HepG2 (cell line): ENCODE data around the gene HEXIM1. TPM values are rescaled to one million over a fixed set of nuclear protein-coding genes. Genes with fewer than 3 reads are reported as not detected.
A peak's percentile ranks its signal among the peaks of the same experiment; 100 is the strongest.

Source experiments
- ATAC-seq: fragments of 200-7000 bp; cut with Tn5 transposase; 3 replicates; pipeline ENCODE4 v1.9.1; 2020; ENCODE audit warnings: mild to moderate bottlenecking, moderate library complexity
- BruUV-seq: library from RNA; stranded (reverse); fragments of 400-500 nt; replicated peaks from 2 replicates; lab custom pipeline; 2021; lab: Mats Ljungman, UMichigan
- CTCF ChIA-PET: fragments of 300-600 bp; formaldehyde crosslinking; extraction: SDS; loops from one replicate; lab custom pipeline; 2021; ENCODE audit warnings: low total read pairs, inconsistent platforms, low intra/inter-chr PET ratio; lab: Yijun Ruan, JAX
- POLR2A ChIA-PET: fragments of 350-600 bp; sonication (Branson Sonifier 250); formaldehyde crosslinking; loops from one replicate; lab custom pipeline; 2020; ENCODE audit warnings: antibody characterized with exemption, inconsistent platforms; lab: Yijun Ruan, JAX
- DNase-seq: peaks from one replicate; pipeline ENCODE4 v3.0.0-alpha.2; 2015; ENCODE audit warnings: low spot score
- FAIRE-seq: peaks from 3 replicates; lab custom pipeline; 2011; peaks lifted over from hg19 to GRCh38; lab: Jason Lieb, UNC
- H2AFZ ChIP-seq: one replicate; pipeline ENCODE4 v1.6.1; 2011; ENCODE audit warnings: low read length, inconsistent platforms
- H3K27ac ChIP-seq: fragments of 300-600 bp; 3 replicates; pipeline ENCODE4 v1.8.0; 2011; ENCODE audit warnings: mixed run types, mild to moderate bottlenecking, mixed read lengths, low read length, inconsistent platforms; ENCODE audit not compliant: insufficient read depth; ENCODE audit errors: extremely low read length
- H3K27me3 ChIP-seq, 2 experiments: fragments of 200-600 bp in 1 of 2; 2 replicates in 1 of 2; 3 replicates in 1 of 2; pipeline versions ENCODE4 v1.6.0 to v1.8.0; 2011; ENCODE audit warnings: low read length in 2 of 2, mild to moderate bottlenecking in 2 of 2, moderate library complexity in 2 of 2, inconsistent platforms in 1 of 2; ENCODE audit not compliant: insufficient read depth in 2 of 2, control insufficient read depth in 1 of 2
- H3K36me3 ChIP-seq, 2 experiments: fragments of 200-600 bp in 1 of 2; replicated peaks in 1 of 2; 2 replicates in 1 of 2; 3 replicates in 1 of 2; pipeline versions ENCODE4 v1.5.1 to v1.8.0; 2011; ENCODE audit warnings: low read length in 2 of 2, inconsistent platforms in 1 of 2; ENCODE audit not compliant: insufficient read depth in 2 of 2, control insufficient read depth in 1 of 2
- H3K4me1 ChIP-seq: 2 replicates; pipeline ENCODE4 v1.5.1; 2012; ENCODE audit warnings: low read length, inconsistent platforms; ENCODE audit not compliant: insufficient read depth
- H3K4me2 ChIP-seq: 2 replicates; pipeline ENCODE4 v1.6.0; 2011; ENCODE audit warnings: low read depth, low read length, inconsistent platforms
- H3K4me3 ChIP-seq, 3 experiments: fragments of 200-600 bp in 1 of 3; sonication (generic), shearing (Covaris generic) in 1 of 3; replicated peaks in 1 of 3; 2 replicates each; pipeline ENCODE4 v1.5.1; 2011 to 2016; ENCODE audit warnings: low read length in 3 of 3, inconsistent platforms in 2 of 3, low read depth in 2 of 3, mild to moderate bottlenecking in 2 of 3, control low read depth in 1 of 3, mixed read lengths in 1 of 3; ENCODE audit not compliant: insufficient read depth in 1 of 3
- H3K79me2 ChIP-seq: one replicate; pipeline ENCODE4 v1.6.1; 2011; ENCODE audit warnings: low read length, inconsistent platforms; ENCODE audit not compliant: insufficient read depth
- H3K9ac ChIP-seq: 2 replicates; pipeline ENCODE4 v1.6.0; 2011; ENCODE audit warnings: mild to moderate bottlenecking, low read depth, low read length, inconsistent platforms; ENCODE audit not compliant: insufficient read depth
- H3K9me3 ChIP-seq: 2 replicates; pipeline ENCODE4 v1.5.1; 2012; ENCODE audit warnings: mild to moderate bottlenecking, low read length
- H4K20me1 ChIP-seq: 2 replicates; pipeline ENCODE4 v1.6.0; 2011; ENCODE audit warnings: inconsistent platforms, mild to moderate bottlenecking, low read length, moderate library complexity; ENCODE audit not compliant: insufficient read depth
- BRD4 ChIP-seq: sonication (generic); formaldehyde crosslinking; IDR thresholded peaks from 2 replicates; pipeline ENCODE4 v1.4.0; 2020; ENCODE audit warnings: missing genetic modification reagents
- HOXD1 ChIP-seq: sonication (generic); formaldehyde crosslinking; IDR thresholded peaks from 2 replicates; pipeline ENCODE4 v1.5.0; 2020; ENCODE audit warnings: missing genetic modification reagents
- PTBP1 ChIP-seq: fragments of 200-400 bp; formaldehyde crosslinking; IDR thresholded peaks from 2 replicates; pipeline ENCODE4 v1.6.1; 2018; ENCODE audit warnings: low read length, low read depth; ENCODE audit not compliant: poor library complexity, severe bottlenecking
- TGIF2 ChIP-seq: IDR thresholded peaks from 2 replicates; pipeline ENCODE4 v1.6.1; 2016; ENCODE audit warnings: control low read depth, missing compliant biosample characterization
- TRIM24 ChIP-seq: sonication (generic); formaldehyde crosslinking; IDR thresholded peaks from 2 replicates; pipeline ENCODE4 v1.8.0; 2022; ENCODE audit warnings: mild to moderate bottlenecking, missing genetic modification reagents
- WGBS: methylation state at CpG from one replicate; pipeline ENCODE4 v1.1.6; 2017; ENCODE audit warnings: low lambda C conversion rate; 5-methylcytosine and 5-hydroxymethylcytosine counted together
- in situ Hi-C: cut with HindIII; loops from 2 replicates; pipeline ENCODE4 v1.10.0; 2017; ENCODE audit warnings: low pct_unique_long_range_greater_than_20kb; ENCODE audit not compliant: extremely low pct_ligation_motif_present
- intact Hi-C: fragments of 100-400 bp; cut with micrococcal nuclease; formaldehyde crosslinking; loops from one replicate; pipeline ENCODE4 v1.10.0; 2022; ENCODE audit not compliant: unreplicated experiment
- polyA plus RNA-seq, 8 experiments: library from polyadenylated mRNA; depleted of rRNA in 3 of 8; stranded (reverse) in 7 of 8; unstranded in 1 of 8; fragments of >200 nt; fragmentation: Illumina TruSeq in 4 of 8; extraction: Trizol in 4 of 8; gene quantifications; 2 replicates each; pipeline versions ENCODE4 v1.2.1 to v1.2.3, GENCODE V29; 2011 to 2016; ENCODE audit warnings: low read depth in 4 of 8, missing spikeins in 1 of 8, mixed read lengths in 1 of 8; ENCODE audit not compliant: insufficient read depth in 1 of 8
- total RNA-seq, 5 experiments: library from RNA; depleted of rRNA; stranded (reverse); fragments of >200 nt; fragmentation: Illumina TruSeq; extraction: Trizol; gene quantifications; 2 replicates each; pipeline ENCODE4 v1.2.3, GENCODE V29; 2016; ENCODE audit warnings: low read depth in 1 of 5
- TF ChIP-seq, protein P1 (sequence below): sonication (generic); formaldehyde crosslinking; IDR thresholded peaks from 2 replicates; pipeline ENCODE4 v1.5.1; 2020; ENCODE audit warnings: missing genetic modification reagents, mild to moderate bottlenecking, borderline replicate concordance
- TF ChIP-seq, protein P2 (sequence below): sonication (generic); formaldehyde crosslinking; IDR thresholded peaks from 2 replicates; pipeline ENCODE4 v1.5.0; 2020; ENCODE audit warnings: missing genetic modification reagents
- TF ChIP-seq, protein P3 (sequence below): sonication (generic); formaldehyde crosslinking; IDR thresholded peaks from 2 replicates; pipeline ENCODE4 v1.4.0; 2020; ENCODE audit warnings: missing genetic modification reagents

The HEXIM1 gene
- total and polyA plus RNA-seq, 2 of the 13 experiments (the other 11 are each of a cell fraction or from before 2014, with no cell fraction given) = 10.5 to 16.6 TPM

DNA sequence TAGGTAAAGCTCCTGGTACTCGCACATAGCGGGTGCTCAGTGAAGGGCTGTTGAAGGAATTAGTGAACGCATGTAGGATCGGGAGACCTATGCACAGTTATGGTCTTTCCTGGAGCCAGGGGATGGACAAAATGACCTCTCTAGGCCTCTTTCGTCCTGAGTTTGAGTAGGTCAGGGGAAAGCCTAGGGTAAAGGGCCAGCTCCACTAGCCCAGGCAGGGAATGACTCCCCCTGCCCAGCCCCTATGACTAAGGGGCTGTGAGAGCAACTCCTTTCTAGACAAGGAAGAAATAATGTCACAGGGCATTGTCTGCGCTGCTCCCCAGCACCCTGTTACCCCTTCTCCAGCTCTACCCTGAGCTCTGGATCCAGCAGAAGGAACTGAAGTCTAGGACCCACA is 48.8 kb downstream of the HEXIM1 start:
- ATAC-seq (no peak), DNase-seq (no peak), FAIRE-seq (no peak)
- BruUV-seq = no TSS peak
- ChIA-PET POLR2A (interaction anchor here (0.6 to 12.2 kb wide), 14 partner anchors 15 to 811 kb away, joined by 3 to 551 read pairs (median 6); partner anchors contain the start of genes ACBD4, HEXIM1 and HEXIM2), CTCF (interaction anchor here (1.2 to 8.1 kb wide), 7 partner anchors 14 to 63 kb away, joined by 3 to 303 read pairs (median 9); partner anchors contain the start of genes ACBD4, HEXIM1, HEXIM2 and PLCD3)
- Histone ChIP-seq H3K9me3 (no peaks in the 10 kb centered on the region), H3K4me3 (peak overlapping the region in 2 of 3 experiments; percentile 41 to 63; a peak in 2 of 6 replicates), H3K27ac (peak overlapping the region; percentile 28), H3K9ac (peak overlapping the region; percentile 70), H3K4me1 (peaks cover 69% of the 10 kb centered on the region), H3K4me2 (peak overlapping the region; percentile 93), H3K79me2 (no peaks in the 10 kb centered on the region), H3K36me3 (no peaks in the 10 kb centered on the region), H2AFZ (peak overlapping the region; percentile 68), H3K27me3 (no peaks in the 10 kb centered on the region), H4K20me1 (no peaks in the 10 kb centered on the region)
- TF ChIP-seq, protein P1, sequence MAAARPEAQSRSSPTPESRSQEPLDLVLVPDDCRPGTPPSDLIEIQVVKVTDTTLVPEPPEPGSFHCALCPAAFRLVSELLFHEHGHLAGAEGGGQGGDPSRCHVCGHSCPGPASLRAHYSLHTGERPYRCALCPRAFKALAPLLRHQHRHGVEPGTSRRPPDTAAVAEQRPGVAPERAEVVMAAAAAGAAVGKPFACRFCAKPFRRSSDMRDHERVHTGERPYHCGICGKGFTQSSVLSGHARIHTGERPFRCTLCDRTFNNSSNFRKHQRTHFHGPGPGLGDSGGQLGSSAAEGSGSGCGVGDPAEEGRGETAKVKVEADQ (CRISPR knock-in tag) = no peak
- TF ChIP-seq, protein P2, sequence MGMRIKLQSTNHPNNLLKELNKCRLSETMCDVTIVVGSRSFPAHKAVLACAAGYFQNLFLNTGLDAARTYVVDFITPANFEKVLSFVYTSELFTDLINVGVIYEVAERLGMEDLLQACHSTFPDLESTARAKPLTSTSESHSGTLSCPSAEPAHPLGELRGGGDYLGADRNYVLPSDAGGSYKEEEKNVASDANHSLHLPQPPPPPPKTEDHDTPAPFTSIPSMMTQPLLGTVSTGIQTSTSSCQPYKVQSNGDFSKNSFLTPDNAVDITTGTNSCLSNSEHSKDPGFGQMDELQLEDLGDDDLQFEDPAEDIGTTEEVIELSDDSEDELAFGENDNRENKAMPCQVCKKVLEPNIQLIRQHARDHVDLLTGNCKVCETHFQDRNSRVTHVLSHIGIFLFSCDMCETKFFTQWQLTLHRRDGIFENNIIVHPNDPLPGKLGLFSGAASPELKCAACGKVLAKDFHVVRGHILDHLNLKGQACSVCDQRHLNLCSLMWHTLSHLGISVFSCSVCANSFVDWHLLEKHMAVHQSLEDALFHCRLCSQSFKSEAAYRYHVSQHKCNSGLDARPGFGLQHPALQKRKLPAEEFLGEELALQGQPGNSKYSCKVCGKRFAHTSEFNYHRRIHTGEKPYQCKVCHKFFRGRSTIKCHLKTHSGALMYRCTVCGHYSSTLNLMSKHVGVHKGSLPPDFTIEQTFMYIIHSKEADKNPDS (CRISPR knock-in tag) = 0 out of 2 replicates have a peak, but pooled peaks have one; percentile 16
- TF ChIP-seq TRIM24 (CRISPR knock-in tag) (no peak), TGIF2 (CRISPR knock-in tag) (no peak), HOXD1 (CRISPR knock-in tag) (no peak), PTBP1 (no peak), BRD4 (CRISPR knock-in tag) (0 out of 2 replicates have a peak, but pooled peaks have one; percentile 6)
- TF ChIP-seq, protein P3, sequence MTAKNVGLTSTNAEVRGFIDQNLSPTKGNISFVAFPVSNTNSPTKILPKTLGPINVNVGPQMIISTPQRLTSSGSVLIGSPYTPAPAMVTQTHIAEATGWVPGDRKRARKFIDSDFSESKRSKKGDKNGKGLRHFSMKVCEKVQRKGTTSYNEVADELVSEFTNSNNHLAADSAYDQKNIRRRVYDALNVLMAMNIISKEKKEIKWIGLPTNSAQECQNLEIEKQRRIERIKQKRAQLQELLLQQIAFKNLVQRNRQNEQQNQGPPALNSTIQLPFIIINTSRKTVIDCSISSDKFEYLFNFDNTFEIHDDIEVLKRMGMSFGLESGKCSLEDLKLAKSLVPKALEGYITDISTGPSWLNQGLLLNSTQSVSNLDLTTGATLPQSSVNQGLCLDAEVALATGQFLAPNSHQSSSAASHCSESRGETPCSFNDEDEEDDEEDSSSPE (CRISPR knock-in tag) = no peak
- WGBS = 59% methylated on average over 6 of the region's 6 CpGs
- intact Hi-C loops (loop anchor here (1.0 to 2.0 kb wide), 2 partner anchors 36 to 48 kb away; partner anchors contain the start of gene HEXIM2), in situ Hi-C loops (loop anchor here (5.0 kb wide), 1 partner anchor 50 kb away; the partner anchor contains the start of gene HEXIM1)
